HepG2 (cell line): ENCODE measurements around the gene STX8. TPM values are rescaled to one million over a fixed set of nuclear protein-coding genes. Genes with fewer than 3 reads are reported as not detected.

Experiments used
- ATAC-seq: fragments of 200-7000 bp; cut with Tn5 transposase; 3 replicates; pipeline ENCODE4 v1.9.1; 2020; ENCODE audit warnings: mild to moderate bottlenecking, moderate library complexity
- BruUV-seq: library from RNA; stranded (reverse); fragments of 400-500 nt; replicated peaks from 2 replicates; lab custom pipeline; 2021; lab: Mats Ljungman, UMichigan
- CTCF ChIA-PET: fragments of 300-600 bp; formaldehyde crosslinking; extraction: SDS; loops from one replicate; lab custom pipeline; 2021; ENCODE audit warnings: low total read pairs, inconsistent platforms, low intra/inter-chr PET ratio; lab: Yijun Ruan, JAX
- POLR2A ChIA-PET: fragments of 350-600 bp; sonication (Branson Sonifier 250); formaldehyde crosslinking; loops from one replicate; lab custom pipeline; 2020; ENCODE audit warnings: antibody characterized with exemption, inconsistent platforms; lab: Yijun Ruan, JAX
- DNase-seq: peaks from one replicate; pipeline ENCODE4 v3.0.0-alpha.2; 2015; ENCODE audit warnings: low spot score
- FAIRE-seq: peaks from 3 replicates; lab custom pipeline; 2011; peaks lifted over from hg19 to GRCh38; lab: Jason Lieb, UNC
- H2AFZ ChIP-seq: one replicate; pipeline ENCODE4 v1.6.1; 2011; ENCODE audit warnings: low read length, inconsistent platforms
- H3K27ac ChIP-seq: fragments of 300-600 bp; 3 replicates; pipeline ENCODE4 v1.8.0; 2011; ENCODE audit warnings: mixed run types, mild to moderate bottlenecking, mixed read lengths, low read length, inconsistent platforms; ENCODE audit not compliant: insufficient read depth; ENCODE audit errors: extremely low read length
- H3K27me3 ChIP-seq, 2 experiments: fragments of 200-600 bp in 1 of 2; 2 replicates in 1 of 2; 3 replicates in 1 of 2; pipeline versions ENCODE4 v1.6.0 to v1.8.0; 2011; ENCODE audit warnings: low read length in 2 of 2, mild to moderate bottlenecking in 2 of 2, moderate library complexity in 2 of 2, inconsistent platforms in 1 of 2; ENCODE audit not compliant: insufficient read depth in 2 of 2, control insufficient read depth in 1 of 2
- H3K36me3 ChIP-seq, 2 experiments: fragments of 200-600 bp in 1 of 2; replicated peaks in 1 of 2; 2 replicates in 1 of 2; 3 replicates in 1 of 2; pipeline versions ENCODE4 v1.5.1 to v1.8.0; 2011; ENCODE audit warnings: low read length in 2 of 2, inconsistent platforms in 1 of 2; ENCODE audit not compliant: insufficient read depth in 2 of 2, control insufficient read depth in 1 of 2
- H3K4me1 ChIP-seq: 2 replicates; pipeline ENCODE4 v1.5.1; 2012; ENCODE audit warnings: low read length, inconsistent platforms; ENCODE audit not compliant: insufficient read depth
- H3K4me2 ChIP-seq: 2 replicates; pipeline ENCODE4 v1.6.0; 2011; ENCODE audit warnings: low read depth, low read length, inconsistent platforms
- H3K4me3 ChIP-seq, 3 experiments: fragments of 200-600 bp in 1 of 3; sonication (generic), shearing (Covaris generic) in 1 of 3; replicated peaks in 1 of 3; 2 replicates each; pipeline ENCODE4 v1.5.1; 2011 to 2016; ENCODE audit warnings: low read length in 3 of 3, inconsistent platforms in 2 of 3, low read depth in 2 of 3, mild to moderate bottlenecking in 2 of 3, control low read depth in 1 of 3, mixed read lengths in 1 of 3; ENCODE audit not compliant: insufficient read depth in 1 of 3
- H3K79me2 ChIP-seq: one replicate; pipeline ENCODE4 v1.6.1; 2011; ENCODE audit warnings: low read length, inconsistent platforms; ENCODE audit not compliant: insufficient read depth
- H3K9ac ChIP-seq: 2 replicates; pipeline ENCODE4 v1.6.0; 2011; ENCODE audit warnings: mild to moderate bottlenecking, low read depth, low read length, inconsistent platforms; ENCODE audit not compliant: insufficient read depth
- H3K9me3 ChIP-seq: 2 replicates; pipeline ENCODE4 v1.5.1; 2012; ENCODE audit warnings: mild to moderate bottlenecking, low read length
- H4K20me1 ChIP-seq: 2 replicates; pipeline ENCODE4 v1.6.0; 2011; ENCODE audit warnings: inconsistent platforms, mild to moderate bottlenecking, low read length, moderate library complexity; ENCODE audit not compliant: insufficient read depth
- BORCS8-MEF2B ChIP-seq: sonication (generic); formaldehyde crosslinking; IDR thresholded peaks from 2 replicates; pipeline ENCODE4 v1.8.0; 2022; ENCODE audit warnings: mild to moderate bottlenecking, missing genetic modification reagents
- DMAP1 ChIP-seq: IDR thresholded peaks from 2 replicates; pipeline ENCODE4 v1.6.1; 2016
- GPN1 ChIP-seq: sonication (generic); formaldehyde crosslinking; IDR thresholded peaks from 2 replicates; pipeline ENCODE4 v1.5.1; 2020; ENCODE audit warnings: missing genetic modification reagents, borderline replicate concordance
- NCOA5 ChIP-seq: sonication (generic); formaldehyde crosslinking; IDR thresholded peaks from 2 replicates; pipeline ENCODE4 v1.4.0; 2020; ENCODE audit warnings: missing genetic modification reagents
- NR2F2 ChIP-seq: IDR thresholded peaks from 2 replicates; pipeline ENCODE4 v1.6.1; 2012; ENCODE audit warnings: low read depth, inconsistent platforms, borderline replicate concordance
- THAP8 ChIP-seq: sonication (generic); formaldehyde crosslinking; IDR thresholded peaks from 2 replicates; pipeline ENCODE4 v1.5.1; 2020; ENCODE audit warnings: missing genetic modification reagents, mild to moderate bottlenecking, borderline replicate concordance
- ZNF281 ChIP-seq: sonication (generic); formaldehyde crosslinking; IDR thresholded peaks from 2 replicates; pipeline ENCODE4 v1.4.0; 2020; ENCODE audit warnings: missing genetic modification reagents, borderline replicate concordance
- ZNF547 ChIP-seq: sonication (generic); formaldehyde crosslinking; IDR thresholded peaks from 2 replicates; pipeline ENCODE4 v1.5.1; 2020; ENCODE audit warnings: mild to moderate bottlenecking, missing genetic modification reagents
- ZNF790 ChIP-seq: sonication (generic); formaldehyde crosslinking; IDR thresholded peaks from 2 replicates; pipeline ENCODE4 v1.8.0; 2022; ENCODE audit warnings: missing genetic modification reagents, mild to moderate bottlenecking, borderline replicate concordance
- WGBS: methylation state at CpG from one replicate; pipeline ENCODE4 v1.1.6; 2017; ENCODE audit warnings: low lambda C conversion rate; 5-methylcytosine and 5-hydroxymethylcytosine counted together
- in situ Hi-C: cut with HindIII; loops from 2 replicates; pipeline ENCODE4 v1.10.0; 2017; ENCODE audit warnings: low pct_unique_long_range_greater_than_20kb; ENCODE audit not compliant: extremely low pct_ligation_motif_present
- intact Hi-C: fragments of 100-400 bp; cut with micrococcal nuclease; formaldehyde crosslinking; loops from one replicate; pipeline ENCODE4 v1.10.0; 2022; ENCODE audit not compliant: unreplicated experiment
- polyA plus RNA-seq, 8 experiments: library from polyadenylated mRNA; depleted of rRNA in 3 of 8; stranded (reverse) in 7 of 8; unstranded in 1 of 8; fragments of >200 nt; fragmentation: Illumina TruSeq in 4 of 8; extraction: Trizol in 4 of 8; gene quantifications; 2 replicates each; pipeline versions ENCODE4 v1.2.1 to v1.2.3, GENCODE V29; 2011 to 2016; ENCODE audit warnings: low read depth in 4 of 8, missing spikeins in 1 of 8, mixed read lengths in 1 of 8; ENCODE audit not compliant: insufficient read depth in 1 of 8
- total RNA-seq, 5 experiments: library from RNA; depleted of rRNA; stranded (reverse); fragments of >200 nt; fragmentation: Illumina TruSeq; extraction: Trizol; gene quantifications; 2 replicates each; pipeline ENCODE4 v1.2.3, GENCODE V29; 2016; ENCODE audit warnings: low read depth in 1 of 5
- TF ChIP-seq, protein P1 (sequence below), 2 experiments: fragments of 450-650 bp in 1 of 2; sonication (generic) in 1 of 2; formaldehyde crosslinking; IDR thresholded peaks; 2 replicates each; pipeline versions ENCODE4 v1.5.0 to v1.8.0; 2020 to 2022; ENCODE audit warnings: mild to moderate bottlenecking in 1 of 2, missing genetic modification reagents in 1 of 2
- TF ChIP-seq, protein P2 (sequence below): sonication (generic); formaldehyde crosslinking; IDR thresholded peaks from 2 replicates; pipeline ENCODE4 v1.9.0; 2021; ENCODE audit warnings: missing genetic modification reagents, mild to moderate bottlenecking, borderline replicate concordance
- TF ChIP-seq, protein P3 (sequence below): sonication (generic); formaldehyde crosslinking; IDR thresholded peaks from 2 replicates; pipeline ENCODE4 v1.4.0; 2020; ENCODE audit warnings: missing genetic modification reagents
- TF ChIP-seq, protein P4 (sequence below): sonication (generic); formaldehyde crosslinking; IDR thresholded peaks from 2 replicates; pipeline ENCODE4 v1.5.0; 2020; ENCODE audit warnings: missing genetic modification reagents, mild to moderate bottlenecking, borderline replicate concordance

The STX8 gene
- total and polyA plus RNA-seq, 2 of the 13 experiments (the other 11 are each of a cell fraction or from before 2014, with no cell fraction given), result 36.4 to 53.6 TPM

GRCh38 chr17:9475101-9475658, 100.4 kb downstream of the STX8 start:
- 97% methylated on average over 4 of the region's 4 CpGs for WGBS
- in situ Hi-C loops, result loop anchor here (10.0 kb wide), 1 partner anchor 60 kb away; no protein-coding TSS in a partner anchor
- intact Hi-C loops, result no loop called here
- FAIRE-seq (no peak), DNase-seq (no peak), ATAC-seq (no peak)
- no peak overlapping the region for H3K4me3 ChIP-seq
- peaks cover 21% of the 10 kb centered on the region for H3K4me1 ChIP-seq
- H3K79me2 ChIP-seq, result no peaks in the 10 kb centered on the region
- H3K4me2 ChIP-seq, result no peak overlapping the region
- no peaks in the 10 kb centered on the region for H4K20me1 ChIP-seq
- no peak overlapping the region for H2AFZ ChIP-seq
- H3K27ac ChIP-seq, result no peak overlapping the region
- no peak overlapping the region for H3K9ac ChIP-seq
- ChIA-PET CTCF (interaction anchor here (0.7 kb wide), 1 partner anchor 104 kb away, joined by 3 read pairs; no protein-coding TSS in a partner anchor), POLR2A (no interaction called here)
- TF ChIP-seq ZNF547 (CRISPR knock-in tag), result no peak
- TF ChIP-seq, protein P1, sequence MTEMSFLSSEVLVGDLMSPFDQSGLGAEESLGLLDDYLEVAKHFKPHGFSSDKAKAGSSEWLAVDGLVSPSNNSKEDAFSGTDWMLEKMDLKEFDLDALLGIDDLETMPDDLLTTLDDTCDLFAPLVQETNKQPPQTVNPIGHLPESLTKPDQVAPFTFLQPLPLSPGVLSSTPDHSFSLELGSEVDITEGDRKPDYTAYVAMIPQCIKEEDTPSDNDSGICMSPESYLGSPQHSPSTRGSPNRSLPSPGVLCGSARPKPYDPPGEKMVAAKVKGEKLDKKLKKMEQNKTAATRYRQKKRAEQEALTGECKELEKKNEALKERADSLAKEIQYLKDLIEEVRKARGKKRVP (CRISPR knock-in tag; IDR thresholded peaks at IDR 0.05), result no peak
- TF ChIP-seq BORCS8-MEF2B, result no peak
- TF ChIP-seq NCOA5 (CRISPR knock-in tag), result no peak
- TF ChIP-seq DMAP1 (CRISPR knock-in tag), result no peak
- TF ChIP-seq THAP8 (CRISPR knock-in tag), result no peak
- TF ChIP-seq NR2F2, result no peak
- TF ChIP-seq, protein P2, sequence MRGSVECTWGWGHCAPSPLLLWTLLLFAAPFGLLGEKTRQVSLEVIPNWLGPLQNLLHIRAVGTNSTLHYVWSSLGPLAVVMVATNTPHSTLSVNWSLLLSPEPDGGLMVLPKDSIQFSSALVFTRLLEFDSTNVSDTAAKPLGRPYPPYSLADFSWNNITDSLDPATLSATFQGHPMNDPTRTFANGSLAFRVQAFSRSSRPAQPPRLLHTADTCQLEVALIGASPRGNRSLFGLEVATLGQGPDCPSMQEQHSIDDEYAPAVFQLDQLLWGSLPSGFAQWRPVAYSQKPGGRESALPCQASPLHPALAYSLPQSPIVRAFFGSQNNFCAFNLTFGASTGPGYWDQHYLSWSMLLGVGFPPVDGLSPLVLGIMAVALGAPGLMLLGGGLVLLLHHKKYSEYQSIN, result no peak
- TF ChIP-seq ZNF281 (CRISPR knock-in tag), result no peak
- TF ChIP-seq, protein P3, sequence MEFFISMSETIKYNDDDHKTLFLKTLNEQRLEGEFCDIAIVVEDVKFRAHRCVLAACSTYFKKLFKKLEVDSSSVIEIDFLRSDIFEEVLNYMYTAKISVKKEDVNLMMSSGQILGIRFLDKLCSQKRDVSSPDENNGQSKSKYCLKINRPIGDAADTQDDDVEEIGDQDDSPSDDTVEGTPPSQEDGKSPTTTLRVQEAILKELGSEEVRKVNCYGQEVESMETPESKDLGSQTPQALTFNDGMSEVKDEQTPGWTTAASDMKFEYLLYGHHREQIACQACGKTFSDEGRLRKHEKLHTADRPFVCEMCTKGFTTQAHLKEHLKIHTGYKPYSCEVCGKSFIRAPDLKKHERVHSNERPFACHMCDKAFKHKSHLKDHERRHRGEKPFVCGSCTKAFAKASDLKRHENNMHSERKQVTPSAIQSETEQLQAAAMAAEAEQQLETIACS (CRISPR knock-in tag), result no peak
- TF ChIP-seq, protein P4, sequence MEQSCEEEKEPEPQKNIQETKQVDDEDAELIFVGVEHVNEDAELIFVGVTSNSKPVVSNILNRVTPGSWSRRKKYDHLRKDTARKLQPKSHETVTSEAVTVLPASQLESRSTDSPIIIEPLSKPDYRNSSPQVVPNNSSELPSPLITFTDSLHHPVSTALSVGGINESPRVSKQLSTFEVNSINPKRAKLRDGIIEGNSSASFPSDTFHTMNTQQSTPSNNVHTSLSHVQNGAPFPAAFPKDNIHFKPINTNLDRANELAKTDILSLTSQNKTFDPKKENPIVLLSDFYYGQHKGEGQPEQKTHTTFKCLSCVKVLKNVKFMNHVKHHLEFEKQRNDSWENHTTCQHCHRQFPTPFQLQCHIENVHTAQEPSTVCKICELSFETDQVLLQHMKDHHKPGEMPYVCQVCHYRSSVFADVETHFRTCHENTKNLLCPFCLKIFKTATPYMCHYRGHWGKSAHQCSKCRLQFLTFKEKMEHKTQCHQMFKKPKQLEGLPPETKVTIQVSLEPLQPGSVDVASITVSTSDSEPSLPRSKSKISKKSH, result no peak
- no peak for TF ChIP-seq GPN1 (CRISPR knock-in tag)
- TF ChIP-seq ZNF790 (CRISPR knock-in tag), result no peak
- BruUV-seq, result no TSS peak
- H3K9me3 ChIP-seq, result no peaks in the 10 kb centered on the region
- H3K27me3 ChIP-seq, result no peaks in the 10 kb centered on the region
- no peaks in the 10 kb centered on the region for H3K36me3 ChIP-seq
